Heart right ventricle (tissue), 16 donors: Measurements from ENCODE around the gene PAK4. TPM values are rescaled to one million over a fixed set of nuclear protein-coding genes. Genes with fewer than 3 reads are reported as not detected.
"Not testable (repeated sequence)": the region's sequence is repeated elsewhere in the genome, so short reads cannot be mapped to it uniquely, and the experiment has no call there.

Source experiments
- ATAC-seq, 8 donors: fragments of 200-7000 bp; cut with Tn5 transposase; one replicate each; pipeline ENCODE4 v1.9.1; 2020; ENCODE audit warnings: mild to moderate bottlenecking in 8 of 8, moderate library complexity in 8 of 8, moderate number of reproducible peaks in 1 of 8
- DNase-seq, 2 donors: peaks; one replicate each; pipeline ENCODE4 v3.0.0-alpha.2; 2020
- H3K27ac ChIP-seq, 10 donors: fragments of 200-600 bp; sonication (generic) in 2 of 10; one replicate each; pipeline versions ENCODE4 v1.5.0 to v1.8.0; 2020 to 2022; ENCODE audit warnings: mild to moderate bottlenecking in 3 of 10
- H3K27me3 ChIP-seq, 7 donors: fragments of 200-600 bp; one replicate each; pipeline ENCODE4 v1.8.0; 2021 to 2022; ENCODE audit warnings: mild to moderate bottlenecking in 2 of 7
- H3K36me3 ChIP-seq, 9 donors: fragments of 200-600 bp; sonication (generic) in 1 of 9; one replicate each; pipeline versions ENCODE4 v1.5.0 to v1.8.0; 2020 to 2022; ENCODE audit warnings: mild to moderate bottlenecking in 2 of 9
- H3K4me1 ChIP-seq, 9 donors: fragments of 200-600 bp; sonication (generic) in 1 of 9; one replicate each; pipeline versions ENCODE4 v1.5.0 to v1.8.0; 2020 to 2022; ENCODE audit warnings: mild to moderate bottlenecking in 4 of 9
- H3K4me3 ChIP-seq, 10 donors: fragments of 200-600 bp; sonication (generic) in 2 of 10; one replicate each; pipeline versions ENCODE4 v1.5.0 to v1.8.0; 2020 to 2022; ENCODE audit warnings: mild to moderate bottlenecking in 7 of 10, moderate library complexity in 2 of 10
- H3K9me3 ChIP-seq, 11 donors: fragments of 200-600 bp in 10 of 11; sonication (generic) in 2 of 11; one replicate each; pipeline versions ENCODE4 v1.5.0 to v1.8.0; 2013 to 2022; ENCODE audit warnings: mild to moderate bottlenecking in 2 of 11, control low read depth in 1 of 11, moderate library complexity in 1 of 11
- CTCF ChIP-seq, 9 donors: fragments of 200-600 bp; sonication (generic) in 2 of 9; IDR thresholded peaks; one replicate each; pipeline versions ENCODE4 v1.5.0 to v1.8.0; 2021 to 2022; ENCODE audit warnings: antibody characterized with exemption in 9 of 9, mild to moderate bottlenecking in 5 of 9, moderate library complexity in 1 of 9
- WGBS, 2 donors: extraction: QIAGEN DNeasy Blood & Tissue Kit; methylation state at CpG; one replicate each; pipeline ENCODE4 v1.1.7; 2013; ENCODE audit warnings: inconsistent platforms in 1 of 2; 5-methylcytosine and 5-hydroxymethylcytosine counted together
- intact Hi-C, 10 donors: fragments of 100-400 bp; cut with DNase I; formaldehyde crosslinking; loops; one replicate each; pipeline versions ENCODE4 v1.11.1 to v1.14.2; 2022
- polyA plus RNA-seq, 2 donors: library from polyadenylated mRNA; stranded (reverse); fragments of 200-250 nt; gene quantifications; one replicate each; pipeline ENCODE4 v1.2.3, GENCODE V29; 2013
- total RNA-seq, 10 donors: library from RNA; stranded (reverse); fragmentation: NEBNext Ultra II Directional in 3 of 10; extraction: Animal tissue kit (Norgen Biotek cat#: 25700) in 3 of 10; gene quantifications; one replicate each; pipeline versions ENCODE4 v1.2.1 to v1.2.4, GENCODE V29; 2021 to 2023
- donor health status: Arrhythmogenic right ventricular cardiomyopathy.
- donor health status: ischemic (EF 13 %, LVEDD 7.1; RV severe dilation, severe dysfunction).
- donor health status: healthy with polysubstance abuse.
- donor health status: DM: no; HTN: yes; CAD: no.
- donor health status: DM: no; HTN: no; CAD: no.
- donor health status: ischemic (EF 25% LVEDD 6.9; RV normal size, moderate dysfunction).
- donor health status: ischemic (EF 25% LVEDD 5.7; RV mildly dilated, moderate dysfunction).
- donor health status: healthy.
- donor health status: DM: yes; HTN: yes; CAD: no.
- donor health status: Ischemic cardiomyopathy.
- donor health status: ischemic (EF 35%, LVEDD 5.7; RV mildly dilated, moderate dysfunction).
- donor health status: nonischemic (EF 11% LVEDD 7.7; RV severe dilation, severe dysfunction).
- donor health status: DM: yes; HTN: yes; CAD: no.
- donor health status: PGD.
- donor health status: ischemic (EF 29% LVEDD 5.4; RV normal size, mild dysfunction).
- donor health status: nonischemic (EF 23%, LVEDD 6.1; RV moderate dilation, normal function).

Gene PAK4
- total and polyA plus RNA-seq, 12 donors, result 8.6 to 22.4 (median 16.1) TPM

GRCh38 chr19:39084732-39085080, 40.9 kb upstream of the PAK4 start:
- H3K27me3 ChIP-seq, result peaks cover 9 to 98% (median 84%) of the 10 kb centered on the region in 7 donors
- no peak overlapping the region for H3K4me3 ChIP-seq
- H3K27ac ChIP-seq, result no peak overlapping the region
- no peaks in the 10 kb centered on the region for H3K36me3 ChIP-seq
- no peak for TF ChIP-seq CTCF (IDR thresholded peaks at IDR 0.05)
- no peaks in the 10 kb centered on the region for H3K9me3 ChIP-seq
- peaks cover 0 to 19% (median 13%) of the 10 kb centered on the region in 9 donors for H3K4me1 ChIP-seq
- 41 to 45% methylated on average over 7 of the region's 7 CpGs for WGBS, 2 donors
- no peak for ATAC-seq
- DNase-seq, result no peak
- intact Hi-C loops, result no loop called here

- WGBS, 2 donors, result 80 to 81% methylated on average over 8 of the region's 8 CpGs
- DNase-seq (no peak), ATAC-seq (no peak)
- TF ChIP-seq CTCF (IDR thresholded peaks at IDR 0.05), result no peak
- intact Hi-C loops, result no loop called here
- Histone ChIP-seq H3K9me3 (no peaks in the 10 kb centered on the region), H3K27me3 (peaks cover 9 to 96% (median 82%) of the 10 kb centered on the region in 7 donors), H3K36me3 (no peaks in the 10 kb centered on the region), H3K4me3 (no peak overlapping the region), H3K27ac (no peak overlapping the region), H3K4me1 (peaks cover 0 to 19% (median 13%) of the 10 kb centered on the region in 9 donors)
Measured at GRCh38 chr19:39085392-39085791, 40.2 kb upstream of the PAK4 start.

GRCh38 chr19:39086386-39086785, 39.2 kb upstream of the PAK4 start:
- DNase-seq (no peak), ATAC-seq (no peak)
- no peaks in the 10 kb centered on the region for H3K9me3 ChIP-seq
- intact Hi-C loops, result no loop called here
- peaks cover 9 to 93% (median 80%) of the 10 kb centered on the region in 7 donors for H3K27me3 ChIP-seq
- no peak overlapping the region for H3K27ac ChIP-seq
- 68 to 72% methylated on average over 4 of the region's 4 CpGs for WGBS, 2 donors
- H3K4me3 ChIP-seq, result no peak overlapping the region
- TF ChIP-seq CTCF (IDR thresholded peaks at IDR 0.05), result no peak
- H3K4me1 ChIP-seq, result peaks cover 0 to 19% (median 13%) of the 10 kb centered on the region in 9 donors
- H3K36me3 ChIP-seq, result no peaks in the 10 kb centered on the region

GRCh38 chr19:39087907-39088686, 37.5 kb upstream of the PAK4 start:
- ATAC-seq (no peak), DNase-seq (no peak)
- no peak for TF ChIP-seq CTCF (IDR thresholded peaks at IDR 0.05)
- Histone ChIP-seq H3K4me3 (no peak overlapping the region), H3K4me1 (peaks cover 0 to 14% (median 10%) of the 10 kb centered on the region in 9 donors), H3K9me3 (no peaks in the 10 kb centered on the region), H3K27me3 (peaks cover 9 to 93% (median 74%) of the 10 kb centered on the region in 7 donors), H3K36me3 (no peaks in the 10 kb centered on the region), H3K27ac (no peak overlapping the region)
- 76 to 82% methylated on average over 8 of the region's 8 CpGs for WGBS, 2 donors
- intact Hi-C loops, result no loop called here

- H3K27me3 ChIP-seq, result peaks cover 0 to 93% (median 71%) of the 10 kb centered on the region in 7 donors
- intact Hi-C loops, ATAC-seq, H3K4me3 ChIP-seq, H3K36me3 ChIP-seq, H3K4me1 ChIP-seq, H3K27ac ChIP-seq, DNase-seq, H3K9me3 ChIP-seq: not testable (repeated sequence)
- WGBS, 2 donors, result 89 to 90% methylated on average over 8 of the region's 8 CpGs
Measured at GRCh38 chr19:39090016-39090415, 35.6 kb upstream of the PAK4 start.
